Measurements from ENCODE around the gene TSBP1.
A peak's percentile ranks its signal among the peaks of the same experiment; 100 is the strongest.

Gene TSBP1

DNA sequence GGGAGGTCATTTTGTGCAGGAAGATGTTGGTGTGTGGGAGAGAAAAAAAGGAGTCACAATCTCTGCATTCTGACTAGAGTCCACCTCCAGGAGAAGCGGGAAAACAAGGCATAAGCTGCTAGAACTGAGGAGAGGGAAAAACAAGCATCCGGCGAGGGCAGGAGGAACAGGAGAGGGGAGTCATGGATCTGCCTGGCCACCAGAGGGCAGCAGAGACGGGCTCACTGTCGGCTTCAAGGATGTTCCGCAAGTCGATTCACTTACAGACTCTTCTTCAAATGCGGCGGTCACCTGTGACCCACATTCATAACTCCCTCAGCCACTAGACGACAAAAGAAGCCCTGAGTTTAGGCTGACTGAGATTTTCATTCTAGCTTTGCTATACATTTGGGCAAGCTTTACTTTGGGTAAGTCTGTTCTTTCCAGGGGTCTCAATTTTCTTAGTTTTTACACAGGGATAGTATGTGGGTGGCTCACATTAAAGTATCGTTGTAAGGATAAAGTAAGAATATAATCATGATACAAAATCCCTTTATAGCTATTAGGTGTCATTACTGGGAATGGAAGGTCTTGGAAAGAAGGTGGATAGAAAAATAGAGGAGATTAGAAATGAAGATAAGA lies 41.8 kb upstream of the TSBP1 start:
- Histone ChIP-seq H4K20me1 (ENCODE audit: insufficient read depth, low read length, poor library complexity, severe bottlenecking) (no peaks in the 10 kb centered on the region), H3K4me1 (ENCODE audit: insufficient read depth, low read length, poor library complexity, severe bottlenecking) (peaks cover 4% of the 10 kb centered on the region), H3K79me2 (ENCODE audit: insufficient read depth, low read length) (no peaks in the 10 kb centered on the region), H2AFZ (ENCODE audit: low read length) (peak overlapping the region; percentile 80), H3K27me3 (ENCODE audit: insufficient read depth, low read length, poor library complexity, severe bottlenecking) (no peaks in the 10 kb centered on the region), H3K4me3 (ENCODE audit: low read length, poor library complexity, severe bottlenecking) (no peak overlapping the region), H3K9me2 (replicated peaks; ENCODE audit: low read depth, low read length) (no peaks in the 10 kb centered on the region), H3K36me3 (ENCODE audit: insufficient read depth, low read length) (no peaks in the 10 kb centered on the region), H3K9ac (ENCODE audit: low read depth, low read length, poor library complexity, severe bottlenecking) (no peak overlapping the region), H3K9me3 (ENCODE audit: insufficient read depth, low read depth, low read length) (no peaks in the 10 kb centered on the region), H3F3A (ENCODE audit: low read depth) (no peaks in the 10 kb centered on the region), H3K4me2 (ENCODE audit: low read depth, low read length, poor library complexity, severe bottlenecking) (no peak overlapping the region)
- TF ChIP-seq, protein P1, sequence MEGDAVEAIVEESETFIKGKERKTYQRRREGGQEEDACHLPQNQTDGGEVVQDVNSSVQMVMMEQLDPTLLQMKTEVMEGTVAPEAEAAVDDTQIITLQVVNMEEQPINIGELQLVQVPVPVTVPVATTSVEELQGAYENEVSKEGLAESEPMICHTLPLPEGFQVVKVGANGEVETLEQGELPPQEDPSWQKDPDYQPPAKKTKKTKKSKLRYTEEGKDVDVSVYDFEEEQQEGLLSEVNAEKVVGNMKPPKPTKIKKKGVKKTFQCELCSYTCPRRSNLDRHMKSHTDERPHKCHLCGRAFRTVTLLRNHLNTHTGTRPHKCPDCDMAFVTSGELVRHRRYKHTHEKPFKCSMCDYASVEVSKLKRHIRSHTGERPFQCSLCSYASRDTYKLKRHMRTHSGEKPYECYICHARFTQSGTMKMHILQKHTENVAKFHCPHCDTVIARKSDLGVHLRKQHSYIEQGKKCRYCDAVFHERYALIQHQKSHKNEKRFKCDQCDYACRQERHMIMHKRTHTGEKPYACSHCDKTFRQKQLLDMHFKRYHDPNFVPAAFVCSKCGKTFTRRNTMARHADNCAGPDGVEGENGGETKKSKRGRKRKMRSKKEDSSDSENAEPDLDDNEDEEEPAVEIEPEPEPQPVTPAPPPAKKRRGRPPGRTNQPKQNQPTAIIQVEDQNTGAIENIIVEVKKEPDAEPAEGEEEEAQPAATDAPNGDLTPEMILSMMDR (conservative IDR thresholded peaks at IDR 0.05; ENCODE audit: low read length) = peak; percentile 91
- TF ChIP-seq EZH2phosphoT487 (IDR thresholded peaks at IDR 0.05; ENCODE audit: borderline replicate concordance) = no peak

DNA sequence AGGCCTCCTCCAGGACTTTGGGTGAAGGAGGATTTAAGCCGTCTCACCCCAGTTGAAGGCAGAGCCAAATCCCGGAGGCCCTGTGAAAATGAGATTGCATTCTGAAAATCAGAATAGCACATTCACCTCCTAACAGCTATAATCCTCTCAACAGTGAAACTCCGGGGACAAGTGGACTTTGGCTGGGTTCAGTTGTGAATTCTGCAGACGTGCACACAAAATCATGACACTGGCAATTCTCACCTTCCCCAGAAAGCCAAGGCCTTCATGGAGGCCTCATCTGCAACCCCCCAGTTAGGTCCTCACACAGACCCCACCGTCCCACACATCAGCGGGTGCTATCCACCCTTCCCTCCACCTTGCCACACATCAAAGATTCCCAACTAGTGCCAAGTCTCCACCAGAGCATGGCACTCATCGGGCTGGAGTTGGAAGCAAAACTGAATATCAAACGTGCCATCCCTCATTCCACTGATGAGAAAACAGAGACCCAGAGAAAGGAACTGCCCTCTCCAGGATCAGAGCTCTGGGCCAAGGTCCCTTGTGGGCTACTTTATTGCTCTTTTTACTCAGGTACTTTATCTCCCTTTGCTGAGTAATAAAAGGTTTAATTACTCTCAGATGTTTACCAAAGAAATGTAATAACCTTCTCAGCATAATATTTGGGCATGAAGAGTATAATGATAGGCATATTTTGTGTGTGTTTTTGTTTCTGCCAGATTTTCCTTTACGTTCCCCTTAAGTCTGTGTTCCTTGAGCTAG lies 40.0 kb upstream of the TSBP1 start:
- Histone ChIP-seq H4K20me1 (ENCODE audit: insufficient read depth, low read length, poor library complexity, severe bottlenecking) (no peaks in the 10 kb centered on the region), H2AFZ (ENCODE audit: low read length) (no peak overlapping the region), H3F3A (ENCODE audit: low read depth) (no peaks in the 10 kb centered on the region), H3K9me2 (replicated peaks; ENCODE audit: low read depth, low read length) (no peaks in the 10 kb centered on the region), H3K4me2 (ENCODE audit: low read depth, low read length, poor library complexity, severe bottlenecking) (no peak overlapping the region), H3K9me3 (ENCODE audit: insufficient read depth, low read depth, low read length) (no peaks in the 10 kb centered on the region), H3K4me1 (ENCODE audit: insufficient read depth, low read length, poor library complexity, severe bottlenecking) (peaks cover 4% of the 10 kb centered on the region), H3K4me3 (ENCODE audit: low read length, poor library complexity, severe bottlenecking) (no peak overlapping the region), H3K36me3 (ENCODE audit: insufficient read depth, low read length) (no peaks in the 10 kb centered on the region), H3K9ac (ENCODE audit: low read depth, low read length, poor library complexity, severe bottlenecking) (no peak overlapping the region), H3K79me2 (ENCODE audit: insufficient read depth, low read length) (no peaks in the 10 kb centered on the region), H3K27me3 (ENCODE audit: insufficient read depth, low read length, poor library complexity, severe bottlenecking) (no peaks in the 10 kb centered on the region)
- TF ChIP-seq EZH2phosphoT487 (IDR thresholded peaks at IDR 0.05; ENCODE audit: borderline replicate concordance) = no peak
- TF ChIP-seq, protein P1 (conservative IDR thresholded peaks at IDR 0.05; ENCODE audit: low read length) = no peak

DNA sequence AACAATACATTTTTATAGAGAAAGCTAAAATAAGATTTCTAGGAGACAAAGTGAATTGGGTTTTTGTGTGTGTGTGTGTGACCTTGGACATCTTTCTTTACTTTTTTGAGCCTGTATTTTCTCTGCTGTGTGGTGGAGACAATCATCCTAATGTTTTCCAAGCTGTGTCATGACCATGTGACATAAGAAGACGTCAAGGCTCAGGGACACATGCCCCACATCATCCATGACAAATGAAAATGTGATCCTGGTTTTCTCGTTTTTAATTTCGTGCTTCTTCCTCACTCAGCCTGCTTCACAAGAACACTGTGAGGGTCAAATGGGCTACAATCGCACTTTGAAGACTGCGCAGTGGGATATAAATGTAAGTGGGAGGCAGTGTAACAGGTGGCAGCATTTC lies 39.2 kb upstream of the TSBP1 start:
- H3K4me3 ChIP-seq (ENCODE audit: low read length, poor library complexity, severe bottlenecking) = no peak overlapping the region
- no peak overlapping the region for H3K9ac ChIP-seq (ENCODE audit: low read depth, low read length, poor library complexity, severe bottlenecking)
- no peaks in the 10 kb centered on the region for H3K27me3 ChIP-seq (ENCODE audit: insufficient read depth, low read length, poor library complexity, severe bottlenecking)
- no peaks in the 10 kb centered on the region for H3K79me2 ChIP-seq (ENCODE audit: insufficient read depth, low read length)
- H4K20me1 ChIP-seq (ENCODE audit: insufficient read depth, low read length, poor library complexity, severe bottlenecking) = no peaks in the 10 kb centered on the region
- no peaks in the 10 kb centered on the region for H3K36me3 ChIP-seq (ENCODE audit: insufficient read depth, low read length)
- H3F3A ChIP-seq (ENCODE audit: low read depth) = no peaks in the 10 kb centered on the region
- TF ChIP-seq EZH2phosphoT487 (IDR thresholded peaks at IDR 0.05; ENCODE audit: borderline replicate concordance) = no peak
- TF ChIP-seq, protein P1 (conservative IDR thresholded peaks at IDR 0.05; ENCODE audit: low read length) = no peak
- H3K9me2 ChIP-seq (replicated peaks; ENCODE audit: low read depth, low read length) = no peaks in the 10 kb centered on the region
- H3K4me1 ChIP-seq (ENCODE audit: insufficient read depth, low read length, poor library complexity, severe bottlenecking) = peaks cover 4% of the 10 kb centered on the region
- no peak overlapping the region for H2AFZ ChIP-seq (ENCODE audit: low read length)
- H3K4me2 ChIP-seq (ENCODE audit: low read depth, low read length, poor library complexity, severe bottlenecking) = no peak overlapping the region
- no peaks in the 10 kb centered on the region for H3K9me3 ChIP-seq (ENCODE audit: insufficient read depth, low read depth, low read length)
